Mesenchymal stem cell (in vitro differentiated cells and primary cell): ENCODE results near the gene PRICKLE3.

Source experiments
- DNase-seq: peaks from one replicate; pipeline ENCODE4 v3.0.0-alpha.2; 2013
- H2AFZ ChIP-seq: one replicate; pipeline ENCODE4 v1.6.1; 2013; ENCODE audit warnings: low read depth, mild to moderate bottlenecking, control low read depth, inconsistent platforms, low read length, moderate library complexity
- H2AK5ac ChIP-seq: 2 replicates; pipeline ENCODE4 v1.6.1; 2013; ENCODE audit warnings: low read length, moderate library complexity, mild to moderate bottlenecking, inconsistent platforms; ENCODE audit not compliant: severe bottlenecking
- H2BK120ac ChIP-seq: one replicate; pipeline ENCODE4 v1.6.1; 2013; ENCODE audit warnings: low read depth, mild to moderate bottlenecking, inconsistent platforms, low read length, moderate library complexity
- H2BK12ac ChIP-seq, 2 experiments: one replicate each; pipeline ENCODE4 v1.6.1; 2013; ENCODE audit warnings: inconsistent platforms in 2 of 2, low read length in 2 of 2, mild to moderate bottlenecking in 2 of 2, moderate library complexity in 2 of 2, control low read depth in 1 of 2
- H2BK15ac ChIP-seq: one replicate; pipeline ENCODE4 v1.6.1; 2013; ENCODE audit warnings: mild to moderate bottlenecking, low read depth, inconsistent platforms; ENCODE audit not compliant: poor library complexity, severe bottlenecking
- H2BK5ac ChIP-seq: 2 replicates; pipeline ENCODE4 v1.6.1; 2013; ENCODE audit warnings: low read depth, mild to moderate bottlenecking, low read length, control low read depth, inconsistent platforms; ENCODE audit not compliant: poor library complexity, severe bottlenecking
- H3K14ac ChIP-seq, 2 experiments: one replicate each; pipeline ENCODE4 v1.6.1; 2013; ENCODE audit warnings: inconsistent platforms in 2 of 2, low read length in 2 of 2, control low read depth in 1 of 2, mild to moderate bottlenecking in 1 of 2, moderate library complexity in 1 of 2
- H3K18ac ChIP-seq, 2 experiments: one replicate each; pipeline ENCODE4 v1.6.1; 2013; ENCODE audit warnings: inconsistent platforms in 2 of 2, low read length in 2 of 2, control low read depth in 1 of 2, low read depth in 1 of 2, mild to moderate bottlenecking in 1 of 2
- H3K23ac ChIP-seq, 2 experiments: one replicate each; pipeline ENCODE4 v1.6.1; 2013; ENCODE audit warnings: inconsistent platforms in 2 of 2, low read length in 2 of 2, mild to moderate bottlenecking in 2 of 2, moderate library complexity in 2 of 2, control low read depth in 1 of 2
- H3K27ac ChIP-seq: 2 replicates; pipeline ENCODE4 v1.5.1; 2013; ENCODE audit warnings: mild to moderate bottlenecking, moderate library complexity, low read length, control low read depth, inconsistent platforms; ENCODE audit not compliant: poor library complexity, severe bottlenecking
- H3K27me3 ChIP-seq, 2 experiments: 2 replicates each; pipeline versions ENCODE4 v1.6.1 to v1.7.0; 2013; ENCODE audit warnings: low read length in 2 of 2, mild to moderate bottlenecking in 2 of 2, moderate library complexity in 2 of 2, control low read depth in 1 of 2, inconsistent platforms in 1 of 2; ENCODE audit not compliant: control insufficient read depth in 1 of 2, insufficient read depth in 1 of 2
- H3K36me3 ChIP-seq, 2 experiments: 2 replicates each; pipeline versions ENCODE4 v1.6.1 to v1.7.0; 2013; ENCODE audit warnings: low read length in 2 of 2, control low read depth in 1 of 2, inconsistent platforms in 1 of 2, low read depth in 1 of 2, mild to moderate bottlenecking in 1 of 2; ENCODE audit not compliant: insufficient read depth in 2 of 2, control insufficient read depth in 1 of 2
- H3K4ac ChIP-seq, 2 experiments: one replicate each; pipeline ENCODE4 v1.6.1; 2013; ENCODE audit warnings: inconsistent platforms in 2 of 2, low read length in 2 of 2, mild to moderate bottlenecking in 2 of 2, moderate library complexity in 2 of 2, control low read depth in 1 of 2, low read depth in 1 of 2
- H3K4me1 ChIP-seq: 2 replicates; pipeline ENCODE4 v1.6.1; 2013; ENCODE audit warnings: low read depth, low read length, control low read depth; ENCODE audit not compliant: control insufficient read depth, insufficient read depth
- H3K4me2 ChIP-seq: 2 replicates; pipeline ENCODE4 v1.6.1; 2013; ENCODE audit warnings: low read length, mild to moderate bottlenecking, inconsistent platforms; ENCODE audit not compliant: poor library complexity, severe bottlenecking
- H3K4me3 ChIP-seq, 2 experiments: 2 replicates each; pipeline versions ENCODE4 v1.5.1 to v1.7.0; 2013; ENCODE audit warnings: low read length in 2 of 2, mild to moderate bottlenecking in 2 of 2, control low read depth in 1 of 2, low read depth in 1 of 2; ENCODE audit not compliant: insufficient read depth in 1 of 2
- H3K79me1 ChIP-seq: replicated peaks from 2 replicates; pipeline ENCODE4 v1.6.1; 2013; ENCODE audit warnings: mild to moderate bottlenecking, control low read depth, low read length, inconsistent platforms; ENCODE audit not compliant: poor library complexity, severe bottlenecking
- H3K9ac ChIP-seq: 2 replicates; pipeline ENCODE4 v1.7.0; 2013; ENCODE audit warnings: mild to moderate bottlenecking, low read length, moderate library complexity
- H3K9me3 ChIP-seq: 2 replicates; pipeline ENCODE4 v1.7.0; 2013; ENCODE audit warnings: mild to moderate bottlenecking, low read length; ENCODE audit not compliant: control insufficient read depth
- H4K8ac ChIP-seq: one replicate; pipeline ENCODE4 v1.6.1; 2013; ENCODE audit warnings: inconsistent platforms, mild to moderate bottlenecking, low read length, moderate library complexity
- H4K91ac ChIP-seq: one replicate; pipeline ENCODE4 v1.6.1; 2013; ENCODE audit warnings: mild to moderate bottlenecking, low read length, inconsistent platforms
- WGBS: methylation state at CpG from one replicate; pipeline ENCODE4 v1.1.7; 2013; ENCODE audit warnings: mixed read lengths; 5-methylcytosine and 5-hydroxymethylcytosine counted together

Gene PRICKLE3

DNA sequence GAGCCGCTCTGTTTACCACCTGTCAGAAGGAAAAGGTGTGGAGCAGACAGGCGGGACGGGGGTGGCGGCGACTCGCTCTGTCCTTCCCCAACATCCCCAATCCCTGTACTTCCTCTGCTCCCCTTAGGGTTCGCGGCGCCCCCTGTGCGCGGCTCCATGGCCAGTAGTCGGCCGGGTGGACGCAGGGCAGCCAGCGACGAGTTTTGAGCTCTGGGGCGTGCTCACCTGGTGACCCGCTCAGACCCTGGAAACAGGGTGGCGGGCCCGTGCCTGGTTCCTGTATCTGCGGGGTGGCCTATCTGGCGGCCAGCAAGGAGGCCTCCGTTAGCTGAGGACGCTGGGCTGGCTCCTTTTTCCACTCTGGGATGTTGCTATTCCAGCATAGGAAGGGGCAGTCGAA is 29.0 kb downstream of the PRICKLE3 start:
- Histone ChIP-seq H2BK12ac (peak overlapping the region in 1 of 2 experiments; percentile 39), H3K4me3 (no peak overlapping the region), H3K27me3 (no peaks in the 10 kb centered on the region), H2BK5ac (no peak overlapping the region), H3K14ac (no peak overlapping the region), H3K27ac (no peak overlapping the region), H3K9me3 (no peaks in the 10 kb centered on the region), H3K23ac (no peak overlapping the region), H3K4me2 (no peak overlapping the region), H2AFZ (no peak overlapping the region), H3K18ac (no peak overlapping the region), H3K9ac (no peak overlapping the region), H3K4ac (no peak overlapping the region), H3K79me1 (no peaks in the 10 kb centered on the region), H2BK15ac (no peak overlapping the region), H3K36me3 (no peaks in the 10 kb centered on the region), H2AK5ac (no peak overlapping the region), H3K4me1 (peaks cover 3% of the 10 kb centered on the region), H4K8ac (no peak overlapping the region), H4K91ac (no peak overlapping the region), H2BK120ac (no peak overlapping the region)
- no peak for DNase-seq
- 67% methylated on average over 17 of the region's 25 CpGs for WGBS

- Histone ChIP-seq H3K79me1 (no peaks in the 10 kb centered on the region), H3K14ac (no peak overlapping the region), H3K4me2 (peak overlapping the region; percentile 53), H2BK12ac (no peak overlapping the region), H3K23ac (no peak overlapping the region), H2BK5ac (peak overlapping the region; percentile 79), H2AFZ (peak overlapping the region; percentile 63), H3K4me3 (peak overlapping the region; percentile 44 to 71), H2AK5ac (no peak overlapping the region), H3K18ac (peak overlapping the region; percentile 79 to 80), H3K36me3 (no peaks in the 10 kb centered on the region), H4K91ac (peak overlapping the region; percentile 75), H3K4me1 (peaks cover 3% of the 10 kb centered on the region), H4K8ac (peak overlapping the region; percentile 90), H3K4ac (peak overlapping the region in 1 of 2 experiments; percentile 75), H3K9me3 (no peaks in the 10 kb centered on the region), H3K27ac (peak overlapping the region; percentile 97), H2BK15ac (no peak overlapping the region), H3K27me3 (no peaks in the 10 kb centered on the region), H2BK120ac (peak overlapping the region; percentile 79), H3K9ac (peak overlapping the region; percentile 88)
- WGBS: 7% methylated on average over 36 of the region's 65 CpGs
- DNase-seq: peak; percentile 91
Measured at GRCh38 chrX:49155900-49156837, 30.0 kb downstream of the PRICKLE3 start.

DNA sequence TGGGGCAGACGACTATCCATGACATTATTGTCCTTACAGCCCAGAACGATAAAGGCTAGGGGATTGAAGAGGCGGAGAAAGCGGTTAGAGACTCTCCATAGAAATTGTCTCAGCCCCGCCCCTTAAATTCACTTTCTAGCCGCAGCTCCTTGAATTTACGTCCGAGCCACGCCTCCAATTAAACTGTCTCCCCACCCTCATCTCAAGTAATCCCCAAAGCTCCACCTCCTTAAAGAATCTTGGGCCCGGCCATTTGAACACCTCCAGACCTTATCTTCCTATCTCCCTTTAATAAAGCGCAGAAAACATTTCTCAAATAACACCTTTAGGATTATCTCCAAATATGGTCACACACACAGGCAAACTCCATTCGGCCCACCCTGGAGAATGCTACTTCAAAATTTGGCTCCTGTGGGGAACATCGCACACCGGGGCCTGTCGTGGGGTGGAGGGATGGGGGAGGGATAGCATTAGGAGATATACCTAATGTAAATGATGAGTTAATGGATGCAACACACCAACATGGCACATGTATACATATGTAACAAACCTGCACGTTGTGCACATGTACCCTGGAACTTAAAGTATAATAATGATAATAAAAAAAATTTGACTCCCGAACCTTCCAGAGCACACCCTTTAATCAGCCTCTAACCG is 30.8 kb downstream of the PRICKLE3 start:
- no peak overlapping the region for H2BK12ac ChIP-seq
- H3K9ac ChIP-seq: peak overlapping the region; percentile 88
- H3K9me3 ChIP-seq: no peaks in the 10 kb centered on the region
- no peak overlapping the region for H2BK15ac ChIP-seq
- H3K4me2 ChIP-seq: peak overlapping the region; percentile 58
- H4K91ac ChIP-seq: no peak overlapping the region
- 20% methylated on average over 13 of the region's 18 CpGs for WGBS
- no peak overlapping the region for H3K14ac ChIP-seq
- H3K36me3 ChIP-seq: no peaks in the 10 kb centered on the region
- peak; percentile 64 for DNase-seq
- no peak overlapping the region for H2BK5ac ChIP-seq
- no peak overlapping the region for H2AK5ac ChIP-seq
- no peak overlapping the region for H2BK120ac ChIP-seq
- peak overlapping the region; percentile 62 for H3K27ac ChIP-seq
- no peak overlapping the region for H3K4ac ChIP-seq
- H3K23ac ChIP-seq: no peak overlapping the region
- peaks cover 3% of the 10 kb centered on the region for H3K4me1 ChIP-seq
- no peaks in the 10 kb centered on the region for H3K27me3 ChIP-seq
- no peak overlapping the region for H2AFZ ChIP-seq
- H3K79me1 ChIP-seq: no peaks in the 10 kb centered on the region
- no peak overlapping the region for H3K18ac ChIP-seq
- H3K4me3 ChIP-seq: peak overlapping the region in 1 of 2 experiments; percentile 71
- no peak overlapping the region for H4K8ac ChIP-seq

GRCh38 chrX:49153467-49153866 is 32.7 kb downstream of the PRICKLE3 start:
- H3K36me3 ChIP-seq: no peaks in the 10 kb centered on the region
- no peak overlapping the region for H3K18ac ChIP-seq
- no peak overlapping the region for H2AFZ ChIP-seq
- H2BK15ac ChIP-seq: no peak overlapping the region
- H4K8ac ChIP-seq: no peak overlapping the region
- H3K4ac ChIP-seq: no peak overlapping the region
- no peak overlapping the region for H3K9ac ChIP-seq
- H3K4me2 ChIP-seq: no peak overlapping the region
- H2BK5ac ChIP-seq: no peak overlapping the region
- DNase-seq: no peak
- H3K9me3 ChIP-seq: no peaks in the 10 kb centered on the region
- no peak overlapping the region for H3K14ac ChIP-seq
- WGBS: no CpG with 5 or more reads among the region's 1 CpG
- H2AK5ac ChIP-seq: no peak overlapping the region
- H3K4me3 ChIP-seq: no peak overlapping the region
- no peaks in the 10 kb centered on the region for H3K27me3 ChIP-seq
- H3K4me1 ChIP-seq: peaks cover 3% of the 10 kb centered on the region
- no peak overlapping the region for H3K27ac ChIP-seq
- no peak overlapping the region for H2BK12ac ChIP-seq
- no peak overlapping the region for H2BK120ac ChIP-seq
- no peak overlapping the region for H4K91ac ChIP-seq
- no peaks in the 10 kb centered on the region for H3K79me1 ChIP-seq
- no peak overlapping the region for H3K23ac ChIP-seq
